Ishikawa (cell line): ENCODE data around the gene ELF5.

Source experiments
- CEBPB ChIP-seq: IDR thresholded peaks from 2 replicates; pipeline ENCODE4 v1.6.1; 2012
- CREB1 ChIP-seq: IDR thresholded peaks from 2 replicates; pipeline ENCODE4 v1.6.1; 2012; ENCODE audit warnings: low read depth
- EGR1 ChIP-seq: IDR thresholded peaks from 2 replicates; pipeline ENCODE4 v1.6.1; 2012
- EP300 ChIP-seq: IDR thresholded peaks from 2 replicates; pipeline ENCODE4 v1.6.1; 2012; ENCODE audit warnings: borderline replicate concordance
- FOXM1 ChIP-seq: IDR thresholded peaks from 2 replicates; pipeline ENCODE4 v1.6.1; 2012; ENCODE audit warnings: low read depth, borderline replicate concordance
- NFIC ChIP-seq: IDR thresholded peaks from 2 replicates; pipeline ENCODE4 v1.6.1; 2012
- RAD21 ChIP-seq: IDR thresholded peaks from 2 replicates; pipeline ENCODE4 v1.6.1; 2012; ENCODE audit warnings: low read depth
- TAF1 ChIP-seq: IDR thresholded peaks from 2 replicates; pipeline ENCODE4 v1.6.1; 2012; ENCODE audit warnings: low read depth, mild to moderate bottlenecking
- TCF12 ChIP-seq: IDR thresholded peaks from 2 replicates; pipeline ENCODE4 v1.6.1; 2012; ENCODE audit warnings: low read depth
- TEAD4 ChIP-seq: IDR thresholded peaks from 2 replicates; pipeline ENCODE4 v1.6.1; 2012
- YY1 ChIP-seq: IDR thresholded peaks from 2 replicates; pipeline ENCODE4 v1.6.1; 2012; ENCODE audit warnings: low read depth
- ZBTB7A ChIP-seq: IDR thresholded peaks from 2 replicates; pipeline ENCODE4 v1.6.1; 2012; ENCODE audit warnings: low read depth
- TF ChIP-seq, protein P1 (sequence below): IDR thresholded peaks from 2 replicates; pipeline ENCODE4 v1.6.1; 2012
- TF ChIP-seq, protein P2 (sequence below): IDR thresholded peaks from 2 replicates; pipeline ENCODE4 v1.6.1; 2012; ENCODE audit warnings: low read depth, mild to moderate bottlenecking
- TF ChIP-seq, protein P3 (sequence below): IDR thresholded peaks from 2 replicates; pipeline ENCODE4 v1.6.1; 2012

ELF5 gene

DNA sequence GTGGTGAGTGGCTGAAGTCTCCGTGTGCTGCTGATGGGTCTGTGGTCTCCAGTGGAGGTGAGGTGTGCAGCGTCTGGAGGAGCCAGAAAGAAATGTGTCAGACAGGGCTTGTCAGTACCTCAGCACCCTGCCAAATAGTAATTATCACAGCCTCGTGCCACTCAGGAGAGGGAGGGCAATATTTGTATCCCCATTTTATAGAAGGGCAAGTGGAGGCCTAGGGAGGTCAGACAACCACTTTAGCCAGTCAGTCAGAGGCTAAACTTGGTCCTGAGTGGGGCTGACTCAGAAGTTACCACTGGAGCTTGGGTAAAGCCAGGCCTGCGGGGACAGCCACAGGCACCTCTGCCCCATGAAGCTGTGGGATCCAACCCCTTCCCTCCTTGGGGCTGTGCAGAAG, 11.5 kb upstream of the ELF5 start:
- TF ChIP-seq EGR1 = no peak
- TF ChIP-seq FOXM1 = no peak
- no peak for TF ChIP-seq TCF12
- no peak for TF ChIP-seq ZBTB7A
- no peak for TF ChIP-seq CEBPB
- TF ChIP-seq CREB1 = no peak
- TF ChIP-seq, protein P1, sequence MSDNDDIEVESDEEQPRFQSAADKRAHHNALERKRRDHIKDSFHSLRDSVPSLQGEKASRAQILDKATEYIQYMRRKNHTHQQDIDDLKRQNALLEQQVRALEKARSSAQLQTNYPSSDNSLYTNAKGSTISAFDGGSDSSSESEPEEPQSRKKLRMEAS = no peak
- TF ChIP-seq, protein P2, sequence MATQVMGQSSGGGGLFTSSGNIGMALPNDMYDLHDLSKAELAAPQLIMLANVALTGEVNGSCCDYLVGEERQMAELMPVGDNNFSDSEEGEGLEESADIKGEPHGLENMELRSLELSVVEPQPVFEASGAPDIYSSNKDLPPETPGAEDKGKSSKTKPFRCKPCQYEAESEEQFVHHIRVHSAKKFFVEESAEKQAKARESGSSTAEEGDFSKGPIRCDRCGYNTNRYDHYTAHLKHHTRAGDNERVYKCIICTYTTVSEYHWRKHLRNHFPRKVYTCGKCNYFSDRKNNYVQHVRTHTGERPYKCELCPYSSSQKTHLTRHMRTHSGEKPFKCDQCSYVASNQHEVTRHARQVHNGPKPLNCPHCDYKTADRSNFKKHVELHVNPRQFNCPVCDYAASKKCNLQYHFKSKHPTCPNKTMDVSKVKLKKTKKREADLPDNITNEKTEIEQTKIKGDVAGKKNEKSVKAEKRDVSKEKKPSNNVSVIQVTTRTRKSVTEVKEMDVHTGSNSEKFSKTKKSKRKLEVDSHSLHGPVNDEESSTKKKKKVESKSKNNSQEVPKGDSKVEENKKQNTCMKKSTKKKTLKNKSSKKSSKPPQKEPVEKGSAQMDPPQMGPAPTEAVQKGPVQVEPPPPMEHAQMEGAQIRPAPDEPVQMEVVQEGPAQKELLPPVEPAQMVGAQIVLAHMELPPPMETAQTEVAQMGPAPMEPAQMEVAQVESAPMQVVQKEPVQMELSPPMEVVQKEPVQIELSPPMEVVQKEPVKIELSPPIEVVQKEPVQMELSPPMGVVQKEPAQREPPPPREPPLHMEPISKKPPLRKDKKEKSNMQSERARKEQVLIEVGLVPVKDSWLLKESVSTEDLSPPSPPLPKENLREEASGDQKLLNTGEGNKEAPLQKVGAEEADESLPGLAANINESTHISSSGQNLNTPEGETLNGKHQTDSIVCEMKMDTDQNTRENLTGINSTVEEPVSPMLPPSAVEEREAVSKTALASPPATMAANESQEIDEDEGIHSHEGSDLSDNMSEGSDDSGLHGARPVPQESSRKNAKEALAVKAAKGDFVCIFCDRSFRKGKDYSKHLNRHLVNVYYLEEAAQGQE = no peak
- TF ChIP-seq NFIC = no peak
- no peak for TF ChIP-seq EP300
- TF ChIP-seq, protein P3, sequence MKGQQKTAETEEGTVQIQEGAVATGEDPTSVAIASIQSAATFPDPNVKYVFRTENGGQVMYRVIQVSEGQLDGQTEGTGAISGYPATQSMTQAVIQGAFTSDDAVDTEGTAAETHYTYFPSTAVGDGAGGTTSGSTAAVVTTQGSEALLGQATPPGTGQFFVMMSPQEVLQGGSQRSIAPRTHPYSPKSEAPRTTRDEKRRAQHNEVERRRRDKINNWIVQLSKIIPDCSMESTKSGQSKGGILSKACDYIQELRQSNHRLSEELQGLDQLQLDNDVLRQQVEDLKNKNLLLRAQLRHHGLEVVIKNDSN = no peak
- TF ChIP-seq TAF1 = no peak
- no peak for TF ChIP-seq YY1
- no peak for TF ChIP-seq RAD21
- no peak for TF ChIP-seq TEAD4

DNA sequence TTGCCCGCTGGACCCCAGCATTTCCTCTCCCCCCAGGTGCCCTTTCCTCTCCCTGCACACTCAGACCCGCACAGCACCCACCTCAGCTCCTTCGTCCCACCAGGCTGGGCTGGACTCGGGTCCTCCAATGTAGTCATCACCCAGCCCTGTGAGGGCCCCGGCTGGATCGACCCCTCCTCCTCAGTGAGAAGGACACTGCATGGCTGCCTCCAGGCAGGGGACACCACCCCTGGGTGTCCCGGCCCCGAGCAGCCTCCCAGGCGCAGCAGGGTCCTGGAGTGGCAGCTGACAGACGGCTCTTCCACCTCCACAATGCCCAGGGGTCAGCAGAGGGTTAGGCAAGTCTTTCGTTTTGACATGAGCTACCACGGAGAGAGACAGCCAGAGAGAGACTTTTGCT, 11.1 kb upstream of the ELF5 start:
- TF ChIP-seq CEBPB = no peak
- TF ChIP-seq ZBTB7A = no peak
- TF ChIP-seq RAD21 = no peak
- TF ChIP-seq TEAD4 = no peak
- TF ChIP-seq, protein P3 = no peak
- TF ChIP-seq, protein P1 = no peak
- no peak for TF ChIP-seq EP300
- TF ChIP-seq FOXM1 = no peak
- TF ChIP-seq TCF12 = no peak
- TF ChIP-seq, protein P2 = no peak
- no peak for TF ChIP-seq CREB1
- TF ChIP-seq EGR1 = no peak
- TF ChIP-seq TAF1 = no peak
- no peak for TF ChIP-seq NFIC
- no peak for TF ChIP-seq YY1

DNA sequence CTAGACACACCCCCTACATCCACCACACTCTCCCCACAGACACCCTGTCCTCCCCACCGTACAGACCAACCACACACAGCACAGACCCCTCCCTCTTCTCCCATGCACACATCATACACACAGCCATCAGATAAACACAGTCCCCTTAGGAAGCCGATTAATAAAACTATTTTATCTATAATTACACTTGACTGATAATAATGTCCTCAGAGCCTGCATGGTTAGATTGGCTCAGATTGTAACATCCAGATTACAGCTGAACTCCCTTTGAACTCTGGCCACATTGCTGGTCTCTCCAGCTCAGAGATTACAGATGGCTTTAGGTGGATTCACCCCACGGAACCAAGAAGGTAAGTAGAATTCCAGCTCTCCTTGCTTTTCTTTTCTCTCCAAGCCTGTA, 9.5 kb upstream of the ELF5 start:
- TF ChIP-seq TCF12 (no peak), TAF1 (no peak)

DNA sequence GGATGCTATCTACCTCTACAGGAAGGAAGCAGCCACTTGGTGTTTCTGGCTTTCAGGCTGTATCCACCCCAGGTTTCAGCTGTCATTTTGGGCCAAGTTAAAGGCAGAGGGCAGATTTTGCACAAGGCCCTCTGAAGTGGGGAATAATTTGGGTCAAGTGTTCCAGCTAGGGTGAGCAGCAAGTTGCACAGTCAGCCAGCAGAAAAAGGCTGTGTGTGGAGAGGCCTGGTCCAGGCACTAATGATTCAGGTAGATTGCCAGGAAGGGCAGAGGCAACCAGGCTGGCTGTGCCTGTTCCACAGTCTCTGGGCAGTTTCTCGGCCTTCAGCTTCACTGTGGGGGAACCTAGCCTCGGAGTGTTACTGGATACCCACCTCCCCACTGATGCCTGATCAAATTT, 8.6 kb upstream of the ELF5 start:
- TF ChIP-seq ZBTB7A (no peak), CEBPB (no peak), TCF12 (no peak), YY1 (no peak), CREB1 (no peak), RAD21 (no peak), TEAD4 (no peak)
- TF ChIP-seq, protein P3 = no peak

DNA sequence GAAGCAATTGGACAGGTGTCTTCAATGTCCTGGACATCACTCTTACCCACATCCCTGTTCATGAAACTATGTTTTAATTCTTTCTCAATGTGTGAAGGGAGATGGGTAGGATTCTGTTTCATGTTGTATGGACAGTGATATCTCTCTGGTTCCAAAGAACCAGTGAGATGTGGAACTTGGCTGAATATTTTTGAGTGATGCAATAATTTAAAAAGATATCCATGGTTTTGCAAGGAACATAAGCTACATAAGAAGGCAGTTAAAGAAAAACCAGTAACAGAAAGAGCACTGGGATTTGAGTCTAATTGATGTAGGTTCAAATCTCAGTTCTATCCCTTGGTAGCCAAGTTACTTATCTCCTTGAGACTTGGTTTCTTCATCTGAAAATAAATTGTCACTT, 7.7 kb upstream of the ELF5 start:
- TF ChIP-seq YY1 (no peak), RAD21 (no peak), FOXM1 (no peak), EGR1 (no peak), CEBPB (no peak), EP300 (no peak), NFIC (no peak), TCF12 (no peak), ZBTB7A (no peak), TAF1 (no peak), CREB1 (no peak), TEAD4 (no peak)
- TF ChIP-seq, protein P2 = no peak
- TF ChIP-seq, protein P1 = no peak
- TF ChIP-seq, protein P3 = no peak
